ENCODE results near the gene PDE5A. TPM values are rescaled to one million over a fixed set of nuclear protein-coding genes. Genes with fewer than 3 reads are reported as not detected.

Gene PDE5A
- total and polyA plus RNA-seq, 12 donors = 6.7 to 23.2 (median 14.2) TPM

DNA sequence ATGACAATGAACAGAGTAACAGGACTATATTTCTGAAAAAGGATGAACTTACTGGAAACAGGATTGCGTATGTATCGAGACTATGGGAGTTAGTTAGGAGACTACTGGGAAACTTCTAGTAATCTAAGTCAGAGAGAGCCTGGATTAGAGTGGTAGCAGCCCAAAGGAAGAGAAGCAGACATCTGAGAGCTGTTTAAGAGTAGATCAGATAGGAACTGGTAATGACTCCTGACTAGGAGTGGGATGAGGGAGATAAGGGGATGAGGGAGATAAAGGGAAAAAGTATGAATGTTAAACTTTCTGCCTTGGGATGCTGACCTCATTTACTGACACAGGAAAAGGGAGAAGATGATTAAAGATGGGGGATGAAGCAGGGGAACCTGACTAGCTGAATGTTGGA is 116.2 kb downstream of the PDE5A start:
- DNase-seq = no peak
- no peak for TF ChIP-seq CTCF (IDR thresholded peaks at IDR 0.05)
- TF ChIP-seq POLR2A (IDR thresholded peaks at IDR 0.05) = no peak
- Histone ChIP-seq H3K27ac (peak overlapping the region in 1 of 5 donors; percentile 30), H3K9me3 (replicated peaks in 1 of 3) (no peaks in the 10 kb centered on the region), H3K27me3 (no peaks in the 10 kb centered on the region), H3K4me3 (no peak overlapping the region), H3K4me1 (replicated peaks in 1 of 2) (peaks cover 7 to 12% of the 10 kb centered on the region in 2 donors), H3K36me3 (replicated peaks in 1 of 2) (peaks cover 0 to 24% of the 10 kb centered on the region in 2 donors)
- whole genome bisulfite sequencing, 4 donors = 94 to 100% (median 98%) methylated on average over 2 of the region's 2 CpGs
- intact Hi-C loops (cut with DNase I) = no loop called here

DNA sequence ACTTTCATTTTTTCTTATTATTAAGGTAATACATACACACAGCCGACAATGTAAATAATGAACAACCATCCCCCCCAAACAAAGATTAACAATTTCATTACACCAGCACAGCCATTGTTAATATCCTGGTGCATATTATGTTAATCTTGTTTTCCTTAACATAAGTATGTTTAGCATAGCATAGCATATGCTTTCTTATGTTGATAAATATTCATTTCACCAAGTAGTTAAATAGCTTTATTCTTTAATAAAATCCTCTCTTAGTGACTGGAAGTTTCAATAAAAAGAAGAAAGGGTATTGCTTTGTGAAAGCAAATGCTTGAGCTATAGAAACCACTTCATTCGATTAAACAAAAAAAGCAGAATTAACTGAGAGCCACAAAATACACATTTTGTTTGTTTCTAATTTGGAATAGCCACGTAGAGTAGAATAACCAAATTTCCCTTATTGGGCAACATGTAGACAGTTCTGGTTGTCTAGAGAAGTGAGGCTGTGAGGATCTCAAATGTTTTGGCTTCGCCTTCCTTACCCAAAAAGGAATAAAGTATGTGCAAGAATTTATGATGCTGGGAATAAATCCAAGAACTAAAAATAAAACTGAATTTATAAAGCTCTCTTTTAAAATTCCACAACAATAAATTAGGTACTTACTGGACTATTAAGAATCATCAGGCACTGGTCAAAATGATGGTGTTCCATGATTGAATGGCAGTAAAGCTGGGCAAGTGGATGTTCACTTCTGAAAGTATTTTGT is 118.0 kb downstream of the PDE5A start:
- H3K9me3 ChIP-seq (replicated peaks in 1 of 3) = no peaks in the 10 kb centered on the region
- 55 to 66% (median 61%) methylated on average over 4 of the region's 4 CpGs for WGBS, 4 donors
- no peaks in the 10 kb centered on the region for H3K27me3 ChIP-seq
- H3K36me3 ChIP-seq (replicated peaks in 1 of 2) = peaks cover 0 to 13% of the 10 kb centered on the region in 2 donors
- no peak for TF ChIP-seq POLR2A (IDR thresholded peaks at IDR 0.05)
- no peak for TF ChIP-seq CTCF (IDR thresholded peaks at IDR 0.05)
- no peak overlapping the region for H3K4me3 ChIP-seq
- intact Hi-C loops (cut with DNase I) = no loop called here
- H3K4me1 ChIP-seq (replicated peaks in 1 of 2) = peaks cover 7 to 8% of the 10 kb centered on the region in 2 donors
- peak overlapping the region in 1 of 5 donors; percentile 13 for H3K27ac ChIP-seq
- no peak for DNase-seq

GRCh38 chr4:119508281-119508680 is 120.3 kb downstream of the PDE5A start:
- Histone ChIP-seq H3K27ac (no peak overlapping the region), H3K36me3 (replicated peaks in 1 of 2) (peaks cover 0 to 6% of the 10 kb centered on the region in 2 donors), H3K4me3 (no peak overlapping the region), H3K27me3 (no peaks in the 10 kb centered on the region), H3K4me1 (replicated peaks in 1 of 2) (peaks cover 7 to 8% of the 10 kb centered on the region in 2 donors), H3K9me3 (replicated peaks in 1 of 3) (no peaks in the 10 kb centered on the region)
- 62 to 81% (median 80%) methylated on average over 1 of the region's 1 CpG for WGBS, 4 donors
- DNase-seq = no peak
- intact Hi-C loops (cut with DNase I) = no loop called here
- TF ChIP-seq POLR2A (IDR thresholded peaks at IDR 0.05) = no peak
- no peak for TF ChIP-seq CTCF (IDR thresholded peaks at IDR 0.05)

GRCh38 chr4:119506806-119507205 is 121.8 kb downstream of the PDE5A start:
- intact Hi-C loops (cut with DNase I) = no loop called here
- Histone ChIP-seq H3K4me3 (no peak overlapping the region), H3K9me3 (replicated peaks in 1 of 3) (no peaks in the 10 kb centered on the region), H3K36me3 (replicated peaks in 1 of 2) (peaks cover 0 to 8% of the 10 kb centered on the region in 2 donors), H3K27ac (no peak overlapping the region), H3K27me3 (no peaks in the 10 kb centered on the region), H3K4me1 (replicated peaks in 1 of 2) (peaks cover 7% of the 10 kb centered on the region in 2 donors)
- DNase-seq = no peak
- 85 to 92% (median 88%) methylated on average over 1 of the region's 1 CpG for WGBS, 4 donors
- TF ChIP-seq POLR2A (IDR thresholded peaks at IDR 0.05) = no peak
- no peak for TF ChIP-seq CTCF (IDR thresholded peaks at IDR 0.05)

Measured in adrenal gland (tissue), 12 donors.